ENCODE results near the gene ZNF407. TPM values are rescaled to one million over a fixed set of nuclear protein-coding genes. Genes with fewer than 3 reads are reported as not detected.

The ZNF407 gene
- polyA plus RNA-seq, 1 experiment = 5.8 TPM

- ChIA-PET CTCF (interaction anchor here (0.9 kb wide), 1 partner anchor 359 kb away, joined by 5 read pairs; no protein-coding TSS in a partner anchor), POLR2A (no interaction called here)
- no peak overlapping the region for H3K4me3 ChIP-seq (ENCODE audit: low read depth, low read length)
- DNase-seq (ENCODE audit: low read depth, low spot score) = no peak
- no peaks in the 10 kb centered on the region for H3K27me3 ChIP-seq (ENCODE audit: control insufficient read depth, insufficient read depth, low read length)
- no peaks in the 10 kb centered on the region; the same call in 1 of the 2 replicates for H3K9me3 ChIP-seq (ENCODE audit: control insufficient read depth, insufficient read depth, low read length)
- TF ChIP-seq CTCF (IDR thresholded peaks at IDR 0.05; ENCODE audit: low read depth, low read length) = no peak
- no peak overlapping the region for H3K27ac ChIP-seq (ENCODE audit: low read depth, low read length)
Measured at GRCh38 chr18:74682991-74683297, 85.3 kb downstream of the ZNF407 start.

- CTCF ChIA-PET = interaction anchor here (0.9 kb wide), 1 partner anchor 358 kb away, joined by 5 read pairs; no protein-coding TSS in a partner anchor
- Histone ChIP-seq H3K27ac (ENCODE audit: low read depth, low read length) (no peak overlapping the region), H3K27me3 (ENCODE audit: control insufficient read depth, insufficient read depth, low read length) (no peaks in the 10 kb centered on the region), H3K4me3 (ENCODE audit: low read depth, low read length) (no peak overlapping the region), H3K9me3 (ENCODE audit: control insufficient read depth, insufficient read depth, low read length) (no peaks in the 10 kb centered on the region)
- POLR2A ChIA-PET = no interaction called here
- no peak for DNase-seq (ENCODE audit: low read depth, low spot score)
- no peak for TF ChIP-seq CTCF (IDR thresholded peaks at IDR 0.05; ENCODE audit: low read depth, low read length)
Measured at GRCh38 chr18:74683573-74683972, 85.9 kb downstream of the ZNF407 start.

- peak; percentile 32 for DNase-seq (ENCODE audit: low read depth, low spot score)
- TF ChIP-seq CTCF (IDR thresholded peaks at IDR 0.05; ENCODE audit: low read depth, low read length) = no peak
- no peak overlapping the region for H3K4me3 ChIP-seq (ENCODE audit: low read depth, low read length)
- no peaks in the 10 kb centered on the region for H3K9me3 ChIP-seq (ENCODE audit: control insufficient read depth, insufficient read depth, low read length)
- ChIA-PET POLR2A (no interaction called here), CTCF (no interaction called here)
- no peak overlapping the region for H3K27ac ChIP-seq (ENCODE audit: low read depth, low read length)
- no peaks in the 10 kb centered on the region for H3K27me3 ChIP-seq (ENCODE audit: control insufficient read depth, insufficient read depth, low read length)
Measured at GRCh38 chr18:74689251-74689650, 91.6 kb downstream of the ZNF407 start.

DNA sequence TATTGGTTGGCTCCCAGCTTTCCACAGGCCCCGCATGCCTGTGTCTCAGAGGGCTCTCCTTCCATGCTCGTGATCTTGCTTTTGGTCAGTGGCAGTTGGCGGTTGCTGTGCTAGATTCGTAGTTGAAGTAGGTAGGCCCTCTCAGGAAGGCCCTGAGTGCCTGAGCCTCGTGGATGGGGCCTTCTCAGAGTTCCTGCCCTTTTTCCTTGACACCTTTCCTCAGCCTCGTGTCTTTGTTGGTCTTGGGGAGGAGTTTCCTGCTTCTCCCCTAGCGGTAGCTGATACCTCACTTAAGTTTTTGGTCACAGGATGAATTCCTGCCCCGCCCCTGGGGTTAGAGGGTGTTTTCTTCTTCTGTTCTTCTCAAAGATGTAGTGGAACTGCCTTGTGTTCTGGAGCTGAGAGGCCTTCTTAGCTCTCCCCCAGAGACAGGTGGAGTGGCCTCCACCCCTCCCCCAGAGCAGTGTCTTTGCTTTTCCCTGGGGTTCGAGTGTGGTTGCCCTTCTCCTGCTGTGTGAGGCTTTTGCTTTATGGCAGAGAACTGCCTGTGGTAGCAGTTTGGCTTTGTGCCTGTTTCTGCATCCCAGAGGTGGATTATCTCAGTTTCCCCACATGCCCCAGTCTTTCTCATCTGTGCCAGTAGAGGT, 94.8 kb downstream of the ZNF407 start:
- no peak for TF ChIP-seq CTCF (IDR thresholded peaks at IDR 0.05; ENCODE audit: low read depth, low read length)
- ChIA-PET CTCF (no interaction called here), POLR2A (no interaction called here)
- no peak overlapping the region for H3K4me3 ChIP-seq (ENCODE audit: low read depth, low read length)
- H3K9me3 ChIP-seq (ENCODE audit: control insufficient read depth, insufficient read depth, low read length) = no peaks in the 10 kb centered on the region
- no peak overlapping the region for H3K27ac ChIP-seq (ENCODE audit: low read depth, low read length)
- H3K27me3 ChIP-seq (ENCODE audit: control insufficient read depth, insufficient read depth, low read length) = no peaks in the 10 kb centered on the region
- DNase-seq (ENCODE audit: low read depth, low spot score) = no peak

GRCh38 chr18:74694436-74694835, 96.8 kb downstream of the ZNF407 start:
- POLR2A ChIA-PET = no interaction called here
- H3K27ac ChIP-seq (ENCODE audit: low read depth, low read length) = no peak overlapping the region
- CTCF ChIA-PET = no interaction called here
- no peak for DNase-seq (ENCODE audit: low read depth, low spot score)
- TF ChIP-seq CTCF (IDR thresholded peaks at IDR 0.05; ENCODE audit: low read depth, low read length) = no peak
- H3K9me3 ChIP-seq (ENCODE audit: control insufficient read depth, insufficient read depth, low read length) = no peaks in the 10 kb centered on the region
- no peak overlapping the region for H3K4me3 ChIP-seq (ENCODE audit: low read depth, low read length)
- H3K27me3 ChIP-seq (ENCODE audit: control insufficient read depth, insufficient read depth, low read length) = no peaks in the 10 kb centered on the region
